OCI-LY7 (cell line): ENCODE measurements around the gene MAP3K20.

Experiments
- CTCF ChIP-seq: fragments of 200-600 bp; sonication (generic); conservative IDR thresholded peaks from 2 replicates; pipeline ENCODE4 v1.5.1; 2014; ENCODE audit warnings: mild to moderate bottlenecking, antibody characterized with exemption, low read length, moderate library complexity, mixed read lengths
- EZH2phosphoT487 ChIP-seq: fragments of 200-600 bp; sonication (generic); IDR thresholded peaks from 2 replicates; pipeline ENCODE4 v1.6.1; 2018; ENCODE audit warnings: low read depth, borderline replicate concordance, mild to moderate bottlenecking, mixed run types, antibody characterized with exemption, low read length, moderate library complexity, mixed read lengths

DNA sequence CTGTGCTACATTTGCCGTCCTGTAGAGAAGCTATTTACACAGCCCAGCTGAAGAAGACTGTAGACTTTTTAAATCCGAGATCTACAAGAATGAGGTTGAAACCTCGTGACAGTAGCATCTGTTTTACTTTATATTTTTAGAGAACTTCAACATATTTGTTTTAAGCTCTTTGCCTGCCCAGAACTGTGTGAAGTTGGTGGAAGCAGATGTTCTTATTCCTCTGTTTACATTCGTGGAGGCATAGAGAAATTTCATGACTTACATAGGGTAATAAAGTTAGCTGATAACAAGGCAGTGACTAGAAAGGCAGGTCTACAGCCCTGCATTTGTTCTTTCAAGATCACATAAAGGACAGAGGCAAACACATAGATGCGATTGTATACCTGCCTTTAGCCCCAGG is 47.0 kb upstream of the MAP3K20 start:
- TF ChIP-seq CTCF (no peak), EZH2phosphoT487 (no peak)
